ENCODE results near the gene RAD52.

DNA sequence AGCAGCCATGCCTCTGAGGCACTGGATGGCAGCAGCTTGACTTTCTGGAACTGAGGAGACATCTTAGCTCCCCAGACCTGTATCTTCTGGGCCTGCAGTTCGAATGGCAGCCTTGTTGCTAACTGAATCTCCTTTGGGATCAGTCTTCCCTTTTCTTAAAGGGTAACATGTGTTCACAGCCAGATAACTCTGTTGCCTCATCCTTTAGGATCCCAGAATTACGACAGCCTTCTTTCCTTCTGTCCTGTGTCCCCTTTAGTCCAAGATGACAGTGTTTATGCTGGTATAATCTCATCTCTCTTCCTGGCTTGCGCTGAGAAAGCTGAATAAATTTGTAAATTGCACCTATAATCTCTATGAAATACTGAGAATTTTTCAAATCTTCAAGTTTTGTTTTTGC is 32.5 kb upstream of the RAD52 start:
- TF ChIP-seq, protein P1, sequence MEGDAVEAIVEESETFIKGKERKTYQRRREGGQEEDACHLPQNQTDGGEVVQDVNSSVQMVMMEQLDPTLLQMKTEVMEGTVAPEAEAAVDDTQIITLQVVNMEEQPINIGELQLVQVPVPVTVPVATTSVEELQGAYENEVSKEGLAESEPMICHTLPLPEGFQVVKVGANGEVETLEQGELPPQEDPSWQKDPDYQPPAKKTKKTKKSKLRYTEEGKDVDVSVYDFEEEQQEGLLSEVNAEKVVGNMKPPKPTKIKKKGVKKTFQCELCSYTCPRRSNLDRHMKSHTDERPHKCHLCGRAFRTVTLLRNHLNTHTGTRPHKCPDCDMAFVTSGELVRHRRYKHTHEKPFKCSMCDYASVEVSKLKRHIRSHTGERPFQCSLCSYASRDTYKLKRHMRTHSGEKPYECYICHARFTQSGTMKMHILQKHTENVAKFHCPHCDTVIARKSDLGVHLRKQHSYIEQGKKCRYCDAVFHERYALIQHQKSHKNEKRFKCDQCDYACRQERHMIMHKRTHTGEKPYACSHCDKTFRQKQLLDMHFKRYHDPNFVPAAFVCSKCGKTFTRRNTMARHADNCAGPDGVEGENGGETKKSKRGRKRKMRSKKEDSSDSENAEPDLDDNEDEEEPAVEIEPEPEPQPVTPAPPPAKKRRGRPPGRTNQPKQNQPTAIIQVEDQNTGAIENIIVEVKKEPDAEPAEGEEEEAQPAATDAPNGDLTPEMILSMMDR (IDR thresholded peaks at IDR 0.05), result no peak
- no peak for TF ChIP-seq EZH2 (IDR thresholded peaks at IDR 0.05; ENCODE audit: borderline replicate concordance, insufficient read depth, low read depth, low read length, poor library complexity, severe bottlenecking)
